CD14-positive monocyte (primary cell): Measurements from ENCODE around the gene RRAS. TPM values are rescaled to one million over a fixed set of nuclear protein-coding genes. Genes with fewer than 3 reads are reported as not detected.

ENCODE experiments used
- DNase-seq, 3 donors: peaks; one replicate each; pipeline ENCODE4 v3.0.0-alpha.2; 2011 to 2022
- H2AFZ ChIP-seq: 2 replicates; pipeline ENCODE4 v1.6.0; 2012; ENCODE audit warnings: mild to moderate bottlenecking, low read depth, low read length, inconsistent platforms; ENCODE audit not compliant: insufficient read depth, poor library complexity, severe bottlenecking
- H3K27ac ChIP-seq, 2 donors: 1 replicate in 1 of 2; 2 replicates in 1 of 2; pipeline ENCODE4 v1.5.1; 2012 to 2013; ENCODE audit warnings: low read length in 2 of 2, control low read depth in 1 of 2, inconsistent platforms in 1 of 2, low read depth in 1 of 2, mild to moderate bottlenecking in 1 of 2
- H3K27me3 ChIP-seq, 2 donors: one replicate each; pipeline versions ENCODE4 v1.6.0 to v1.6.1; 2011 to 2013; ENCODE audit warnings: low read length in 2 of 2; ENCODE audit not compliant: control insufficient read depth in 2 of 2, insufficient read depth in 2 of 2
- H3K36me3 ChIP-seq, 2 donors: replicated peaks in 1 of 2; 1 replicate in 1 of 2; 2 replicates in 1 of 2; pipeline versions ENCODE4 v1.5.1 to v1.6.1; 2012 to 2013; ENCODE audit warnings: low read length in 2 of 2, control low read depth in 1 of 2, inconsistent platforms in 1 of 2, mild to moderate bottlenecking in 1 of 2; ENCODE audit not compliant: insufficient read depth in 2 of 2, control insufficient read depth in 1 of 2
- H3K4me1 ChIP-seq, 2 donors: 1 replicate in 1 of 2; 2 replicates in 1 of 2; pipeline versions ENCODE4 v1.5.1 to v1.6.1; 2012 to 2013; ENCODE audit warnings: low read length in 2 of 2, control low read depth in 1 of 2, inconsistent platforms in 1 of 2, mild to moderate bottlenecking in 1 of 2, moderate library complexity in 1 of 2; ENCODE audit not compliant: insufficient read depth in 2 of 2, control insufficient read depth in 1 of 2
- H3K4me2 ChIP-seq: replicated peaks from 2 replicates; pipeline ENCODE3; 2012; ENCODE audit warnings: low read length, moderate library complexity, mild to moderate bottlenecking; ENCODE audit not compliant: poor library complexity, severe bottlenecking; ENCODE audit errors: extremely low read depth
- H3K4me3 ChIP-seq, 3 experiments: fragments of 200-600 bp in 1 of 3; sonication (generic) in 1 of 3; replicated peaks in 1 of 3; 1 replicate in 2 of 3; 2 replicates in 1 of 3; pipeline ENCODE4 v1.5.1; 2011 to 2013; ENCODE audit warnings: low read length in 3 of 3, mild to moderate bottlenecking in 3 of 3, control low read depth in 2 of 3, low read depth in 2 of 3, inconsistent platforms in 1 of 3, moderate library complexity in 1 of 3
- H3K79me2 ChIP-seq: 2 replicates; pipeline ENCODE4 v1.6.0; 2012; ENCODE audit warnings: mild to moderate bottlenecking, control low read depth, inconsistent platforms, low read length, moderate library complexity; ENCODE audit not compliant: insufficient read depth
- H3K9ac ChIP-seq: 2 replicates; pipeline ENCODE4 v1.6.0; 2017; ENCODE audit warnings: low read length, mild to moderate bottlenecking; ENCODE audit not compliant: insufficient read depth, poor library complexity, severe bottlenecking
- H3K9me3 ChIP-seq, 2 donors: replicated peaks in 1 of 2; 1 replicate in 1 of 2; 2 replicates in 1 of 2; pipeline versions ENCODE4 v1.5.1 to v1.6.1; 2012 to 2013; ENCODE audit warnings: low read length in 2 of 2, control low read depth in 1 of 2; ENCODE audit not compliant: control insufficient read depth in 1 of 2, insufficient read depth in 1 of 2
- H4K20me1 ChIP-seq: 2 replicates; pipeline ENCODE4 v1.6.0; 2012; ENCODE audit warnings: mild to moderate bottlenecking, low read length, control low read depth, moderate library complexity; ENCODE audit not compliant: insufficient read depth
- H3K27ac Mint-ChIP-seq, 7 donors: one replicate each; pipeline ENCODE4 v1.8.0; 2020; ENCODE audit warnings: mild to moderate bottlenecking in 7 of 7, mixed read lengths in 7 of 7, moderate library complexity in 6 of 7, inconsistent platforms in 2 of 7
- H3K27me3 Mint-ChIP-seq, 3 donors: one replicate each; pipeline ENCODE4 v1.8.0; 2021 to 2022; ENCODE audit warnings: low read depth in 3 of 3, mild to moderate bottlenecking in 3 of 3, mixed read lengths in 3 of 3, moderate library complexity in 3 of 3, inconsistent platforms in 1 of 3
- H3K36me3 Mint-ChIP-seq, 2 donors: one replicate each; pipeline ENCODE4 v1.8.0; 2020; ENCODE audit warnings: mixed read lengths in 2 of 2, inconsistent platforms in 1 of 2, mild to moderate bottlenecking in 1 of 2
- H3K4me1 Mint-ChIP-seq: one replicate; pipeline ENCODE4 v1.8.0; 2020; ENCODE audit warnings: mild to moderate bottlenecking, mixed read lengths
- H3K4me3 Mint-ChIP-seq, 2 donors: one replicate each; pipeline ENCODE4 v1.8.0; 2020; ENCODE audit warnings: mild to moderate bottlenecking in 2 of 2, mixed read lengths in 2 of 2, moderate library complexity in 1 of 2
- H3K9me3 Mint-ChIP-seq, 7 donors: one replicate each; pipeline ENCODE4 v1.8.0; 2020 to 2022; ENCODE audit warnings: mixed read lengths in 7 of 7, mild to moderate bottlenecking in 6 of 7, moderate library complexity in 6 of 7, inconsistent platforms in 2 of 7
- CTCF ChIP-seq: fragments of 200-600 bp; IDR thresholded peaks from one replicate; pipeline ENCODE4 v1.8.0; 2022; ENCODE audit warnings: antibody characterized with exemption, mild to moderate bottlenecking
- WGBS: methylation state at CpG from one replicate; pipeline ENCODE4 v1.1.5; 2013; ENCODE audit warnings: missing lambda C conversion rate; ENCODE audit not compliant: insufficient coverage; 5-methylcytosine and 5-hydroxymethylcytosine counted together
- intact Hi-C, 2 donors: fragments of 100-400 bp; cut with micrococcal nuclease; formaldehyde crosslinking; loops; one replicate each; pipeline versions ENCODE4 v1.15.0 to v1.15.1; 2023
- polyA plus RNA-seq, 3 donors: library from polyadenylated mRNA; depleted of rRNA in 1 of 3; unstranded in 2 of 3; stranded (reverse) in 1 of 3; fragments of 300-500 nt in 2 of 3; fragments of >200 nt in 1 of 3; fragmentation: Illumina TruSeq in 2 of 3; gene quantifications; 1 replicate in 2 of 3; 2 replicates in 1 of 3; pipeline ENCODE4 v1.2.3, GENCODE V29; 2012 to 2021

Gene RRAS
- polyA plus RNA-seq, 3 donors, result 74.9 to 91.7 (median 80.0) TPM

DNA sequence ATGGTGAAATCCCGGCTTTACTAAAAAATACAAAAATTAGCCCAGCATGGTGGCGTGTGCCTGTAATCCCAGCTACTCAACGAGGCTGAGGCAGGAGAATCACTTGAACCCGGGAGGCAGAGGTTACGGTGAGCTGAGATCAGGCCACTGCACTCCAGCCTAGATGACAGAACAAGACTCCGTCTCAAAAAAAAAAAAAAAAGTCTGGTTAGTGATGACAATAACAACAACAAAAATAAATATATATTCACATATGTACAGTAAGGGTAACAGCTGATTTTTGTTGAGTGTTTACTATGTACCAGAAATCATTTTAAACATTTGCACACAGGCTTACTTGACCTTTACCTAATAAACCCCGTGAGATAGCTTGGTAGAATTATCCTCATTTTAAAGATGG lies 23.0 kb downstream of the RRAS start:
- H3K27me3 Mint-ChIP-seq, result no peaks in the 10 kb centered on the region
- H3K4me1 Mint-ChIP-seq, result peaks cover 17% of the 10 kb centered on the region
- H3K27ac Mint-ChIP-seq, result peak overlapping the region in 1 of 7 donors; percentile 48
- no peak for TF ChIP-seq CTCF
- intact Hi-C loops, result no loop called here
- Histone ChIP-seq H3K27ac (no peak overlapping the region), H3K9me3 (no peaks in the 10 kb centered on the region), H3K9ac (no peak overlapping the region), H4K20me1 (peaks cover 77% of the 10 kb centered on the region), H3K4me2 (no peak overlapping the region), H3K4me3 (no peak overlapping the region), H3K4me1 (peaks cover 5 to 18% of the 10 kb centered on the region in 2 donors), H3K79me2 (peaks cover 31% of the 10 kb centered on the region), H3K27me3 (no peaks in the 10 kb centered on the region), H2AFZ (no peak overlapping the region), H3K36me3 (peaks cover 68 to 82% of the 10 kb centered on the region in 2 donors)
- peaks cover 0 to 6% (median 0%) of the 10 kb centered on the region in 7 donors for H3K9me3 Mint-ChIP-seq
- no peak for DNase-seq
- H3K36me3 Mint-ChIP-seq, result peaks cover 54 to 86% of the 10 kb centered on the region in 2 donors
- 94% methylated on average over 4 of the region's 7 CpGs for WGBS
- no peak overlapping the region for H3K4me3 Mint-ChIP-seq

DNA sequence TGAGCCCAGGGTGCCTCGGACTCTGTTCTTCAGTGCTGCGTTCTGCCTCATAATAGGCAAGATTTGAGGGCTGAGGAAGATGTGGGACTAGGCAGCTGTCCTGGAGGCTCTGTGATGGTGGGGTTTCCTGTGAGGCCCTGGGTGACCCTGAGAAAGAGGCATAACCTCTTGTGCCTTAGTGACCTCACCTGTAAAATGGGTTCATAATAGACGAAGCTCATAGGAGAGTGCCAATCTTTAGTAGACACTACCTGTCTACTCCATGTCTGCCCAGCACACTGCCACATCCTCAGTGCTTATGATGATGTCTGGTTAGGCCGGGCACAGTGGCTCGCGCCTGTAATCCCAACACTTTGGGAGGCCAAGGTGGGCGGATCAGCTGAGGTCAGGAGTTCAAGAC lies 23.4 kb downstream of the RRAS start:
- intact Hi-C loops, result no loop called here
- no peak for DNase-seq
- H3K4me1 Mint-ChIP-seq, result peaks cover 18% of the 10 kb centered on the region
- no peak overlapping the region for H3K4me3 Mint-ChIP-seq
- peaks cover 50 to 81% of the 10 kb centered on the region in 2 donors for H3K36me3 Mint-ChIP-seq
- no peak overlapping the region for H3K4me2 ChIP-seq
- no peaks in the 10 kb centered on the region for H3K27me3 Mint-ChIP-seq
- H3K9me3 Mint-ChIP-seq, result peaks cover 0 to 6% (median 0%) of the 10 kb centered on the region in 7 donors
- peaks cover 5 to 19% of the 10 kb centered on the region in 2 donors for H3K4me1 ChIP-seq
- no peak overlapping the region for H3K4me3 ChIP-seq
- H3K27ac ChIP-seq, result no peak overlapping the region
- H3K9me3 ChIP-seq, result no peaks in the 10 kb centered on the region
- H3K79me2 ChIP-seq, result peaks cover 31% of the 10 kb centered on the region
- WGBS, result 97% methylated on average over 6 of the region's 7 CpGs
- no peak for TF ChIP-seq CTCF
- H2AFZ ChIP-seq, result no peak overlapping the region
- H3K27me3 ChIP-seq, result no peaks in the 10 kb centered on the region
- H3K27ac Mint-ChIP-seq, result no peak overlapping the region
- H4K20me1 ChIP-seq, result peaks cover 74% of the 10 kb centered on the region
- peaks cover 64 to 78% of the 10 kb centered on the region in 2 donors for H3K36me3 ChIP-seq
- no peak overlapping the region for H3K9ac ChIP-seq
